Measurements from ENCODE around the gene CLNK.

CLNK gene, protein sequence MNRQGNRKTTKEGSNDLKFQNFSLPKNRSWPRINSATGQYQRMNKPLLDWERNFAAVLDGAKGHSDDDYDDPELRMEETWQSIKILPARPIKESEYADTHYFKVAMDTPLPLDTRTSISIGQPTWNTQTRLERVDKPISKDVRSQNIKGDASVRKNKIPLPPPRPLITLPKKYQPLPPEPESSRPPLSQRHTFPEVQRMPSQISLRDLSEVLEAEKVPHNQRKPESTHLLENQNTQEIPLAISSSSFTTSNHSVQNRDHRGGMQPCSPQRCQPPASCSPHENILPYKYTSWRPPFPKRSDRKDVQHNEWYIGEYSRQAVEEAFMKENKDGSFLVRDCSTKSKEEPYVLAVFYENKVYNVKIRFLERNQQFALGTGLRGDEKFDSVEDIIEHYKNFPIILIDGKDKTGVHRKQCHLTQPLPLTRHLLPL

DNA sequence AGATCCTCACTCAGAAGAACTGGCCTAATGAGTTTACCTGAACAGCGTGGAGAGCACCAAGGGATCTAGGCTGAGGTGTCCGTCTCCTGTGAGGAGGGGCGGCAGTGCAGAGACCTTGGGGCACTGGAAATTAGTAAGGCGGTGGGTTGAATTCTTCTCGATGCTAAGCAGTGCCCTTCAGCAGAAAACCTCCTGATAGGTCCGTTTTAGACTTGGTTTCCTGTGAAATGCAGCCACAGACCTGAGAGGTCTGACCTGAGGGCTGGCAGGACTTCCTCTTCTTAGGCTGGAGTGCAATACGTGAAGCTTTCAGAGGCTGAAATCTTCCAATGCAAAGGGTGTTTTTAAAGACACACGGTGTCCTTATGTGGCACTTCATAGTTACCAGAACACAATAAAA, at the start of gene CLNK:
Gene CLNK, minus strand, starts transcription at position 138 of the 400 bp plus-strand sequence. CDS start 16,899 bp downstream, outside the sequence.
- no peaks in the 10 kb centered on the region for H3K4me1 ChIP-seq (ENCODE audit: insufficient read depth, low read length)

DNA sequence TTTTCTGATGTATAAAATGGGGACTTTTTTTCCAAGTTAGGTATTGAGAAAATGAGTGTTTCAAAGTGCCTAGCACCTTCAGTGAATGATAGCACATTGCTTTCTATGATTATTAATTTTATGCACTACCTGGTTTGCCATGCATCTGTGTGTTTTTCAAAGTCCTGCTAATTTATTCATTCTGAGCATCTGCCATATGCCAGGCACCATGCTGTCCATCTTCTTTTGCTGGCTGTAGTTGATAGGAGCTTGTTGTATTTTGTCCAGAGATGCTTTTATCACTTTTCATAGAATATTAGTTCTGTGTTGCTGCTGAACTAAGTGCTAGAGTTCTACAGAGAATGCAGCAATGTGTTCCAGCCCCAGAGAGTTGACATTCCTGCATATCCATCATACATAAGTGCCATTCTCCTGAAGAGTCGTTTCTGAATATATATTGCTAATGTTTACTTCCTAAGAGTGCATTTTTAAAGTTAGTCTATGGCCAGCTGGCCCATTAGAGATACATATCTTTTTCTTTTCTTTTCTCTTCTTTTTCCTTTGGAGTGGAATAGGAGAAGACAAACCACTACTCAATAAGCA, 49.0 kb upstream of the CLNK start:
- no peaks in the 10 kb centered on the region for H3K36me3 ChIP-seq (ENCODE audit: insufficient read depth, low read length)
- no peaks in the 10 kb centered on the region for H3K27me3 ChIP-seq (ENCODE audit: insufficient read depth, low read length)
- H2AFZ ChIP-seq (ENCODE audit: low read depth, low read length), result no peak overlapping the region

More for the DNA sequence above, at the start of gene CLNK:
- Histone ChIP-seq H3K27me3 (ENCODE audit: insufficient read depth, low read length) (no peaks in the 10 kb centered on the region), H3K36me3 (ENCODE audit: insufficient read depth, low read length) (no peaks in the 10 kb centered on the region), H2AFZ (ENCODE audit: low read depth, low read length) (no peak within 1 kb of the TSS), H3K9me3 (ENCODE audit: low read length) (no peaks in the 10 kb centered on the region), H3K4me3 (ENCODE audit: low read length) (no peak within 1 kb of the TSS)

GRCh38 chr4:10732914-10733415, 48.4 kb upstream of the CLNK start:
- Histone ChIP-seq H2AFZ (ENCODE audit: low read depth, low read length) (no peak overlapping the region), H3K4me1 (ENCODE audit: insufficient read depth, low read length) (peaks cover 3% of the 10 kb centered on the region)

More for the DNA sequence above, 49.0 kb upstream of the CLNK start:
- no peaks in the 10 kb centered on the region for H3K9me3 ChIP-seq (ENCODE audit: low read length)
- H3K4me3 ChIP-seq (ENCODE audit: low read length), result no peak overlapping the region
- peaks cover 6% of the 10 kb centered on the region for H3K4me1 ChIP-seq (ENCODE audit: insufficient read depth, low read length)

GRCh38 chr4:10732235-10732913, 47.8 kb upstream of the CLNK start:
- peaks cover 2% of the 10 kb centered on the region for H3K4me1 ChIP-seq (ENCODE audit: insufficient read depth, low read length)
- H3K27me3 ChIP-seq (ENCODE audit: insufficient read depth, low read length), result no peaks in the 10 kb centered on the region
- no peak overlapping the region for H2AFZ ChIP-seq (ENCODE audit: low read depth, low read length)
- no peaks in the 10 kb centered on the region for H3K9me3 ChIP-seq (ENCODE audit: low read length)
- no peak overlapping the region for H3K4me3 ChIP-seq (ENCODE audit: low read length)
- no peaks in the 10 kb centered on the region for H3K36me3 ChIP-seq (ENCODE audit: insufficient read depth, low read length)

More at GRCh38 chr4:10732914-10733415, 48.4 kb upstream of the CLNK start:
- no peaks in the 10 kb centered on the region for H3K27me3 ChIP-seq (ENCODE audit: insufficient read depth, low read length)
- H3K36me3 ChIP-seq (ENCODE audit: insufficient read depth, low read length), result no peaks in the 10 kb centered on the region
- H3K9me3 ChIP-seq (ENCODE audit: low read length), result no peaks in the 10 kb centered on the region
- H3K4me3 ChIP-seq (ENCODE audit: low read length), result no peak overlapping the region

- Histone ChIP-seq H3K36me3 (ENCODE audit: insufficient read depth, low read length) (no peaks in the 10 kb centered on the region), H2AFZ (ENCODE audit: low read depth, low read length) (no peak overlapping the region), H3K27me3 (ENCODE audit: insufficient read depth, low read length) (no peaks in the 10 kb centered on the region), H3K4me3 (ENCODE audit: low read length) (no peak overlapping the region), H3K9me3 (ENCODE audit: low read length) (no peaks in the 10 kb centered on the region), H3K4me1 (ENCODE audit: insufficient read depth, low read length) (no peaks in the 10 kb centered on the region)
Observed at GRCh38 chr4:10731690-10732089, 47.1 kb upstream of the CLNK start.

- Histone ChIP-seq H3K4me3 (ENCODE audit: low read length) (no peak overlapping the region), H3K36me3 (ENCODE audit: insufficient read depth, low read length) (no peaks in the 10 kb centered on the region), H2AFZ (ENCODE audit: low read depth, low read length) (no peak overlapping the region), H3K27me3 (ENCODE audit: insufficient read depth, low read length) (no peaks in the 10 kb centered on the region), H3K4me1 (ENCODE audit: insufficient read depth, low read length) (no peaks in the 10 kb centered on the region), H3K9me3 (ENCODE audit: low read length) (no peaks in the 10 kb centered on the region)
Observed at GRCh38 chr4:10731162-10731561, 46.6 kb upstream of the CLNK start.

DNA sequence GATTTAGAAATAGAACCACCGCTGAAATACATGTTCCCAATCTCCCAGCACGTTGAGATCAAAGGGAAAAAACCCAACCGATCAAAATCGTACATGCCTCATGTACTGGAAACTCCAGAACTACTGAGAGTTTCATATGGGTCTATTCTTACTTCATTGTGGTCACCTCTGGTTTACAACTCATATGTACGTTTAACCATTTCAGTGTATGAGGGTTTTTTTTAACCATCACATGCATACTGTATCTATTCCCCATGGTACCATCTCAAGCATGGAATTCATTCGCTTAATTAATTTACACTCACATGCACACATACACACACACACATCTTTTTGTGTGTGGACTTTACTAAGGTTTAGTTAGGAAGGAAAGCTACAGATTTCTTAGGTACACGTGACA, 46.0 kb upstream of the CLNK start:
- no peaks in the 10 kb centered on the region for H3K27me3 ChIP-seq (ENCODE audit: insufficient read depth, low read length)
- no peaks in the 10 kb centered on the region for H3K4me1 ChIP-seq (ENCODE audit: insufficient read depth, low read length)
- no peak overlapping the region for H3K4me3 ChIP-seq (ENCODE audit: low read length)
- no peaks in the 10 kb centered on the region for H3K9me3 ChIP-seq (ENCODE audit: low read length)
- no peak overlapping the region for H2AFZ ChIP-seq (ENCODE audit: low read depth, low read length)
- H3K36me3 ChIP-seq (ENCODE audit: insufficient read depth, low read length), result no peaks in the 10 kb centered on the region

GRCh38 chr4:10730019-10730418, 45.5 kb upstream of the CLNK start:
- no peaks in the 10 kb centered on the region for H3K36me3 ChIP-seq (ENCODE audit: insufficient read depth, low read length)
- H3K4me3 ChIP-seq (ENCODE audit: low read length), result no peak overlapping the region
- H3K4me1 ChIP-seq (ENCODE audit: insufficient read depth, low read length), result no peaks in the 10 kb centered on the region
- H2AFZ ChIP-seq (ENCODE audit: low read depth, low read length), result no peak overlapping the region
- H3K27me3 ChIP-seq (ENCODE audit: insufficient read depth, low read length), result no peaks in the 10 kb centered on the region
- no peaks in the 10 kb centered on the region for H3K9me3 ChIP-seq (ENCODE audit: low read length)

DNA sequence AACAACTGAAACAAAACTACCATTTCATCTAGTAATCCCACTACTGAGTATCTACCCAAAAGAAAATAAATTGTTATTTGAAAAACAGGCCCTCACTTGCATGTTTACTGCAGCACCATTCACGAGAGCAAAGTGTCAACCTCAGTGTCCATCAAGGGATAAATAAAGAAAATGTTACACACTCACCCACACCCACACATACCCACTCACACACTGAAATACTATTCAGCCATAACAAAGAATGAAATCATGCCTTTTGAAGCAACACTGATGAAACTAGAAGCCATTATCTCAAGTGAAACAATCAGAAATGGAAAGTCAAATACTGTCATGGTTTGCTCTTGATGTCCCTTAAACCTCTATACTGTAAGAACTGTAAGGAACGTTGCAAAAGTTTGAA, 44.8 kb upstream of the CLNK start:
- Histone ChIP-seq H3K4me1 (ENCODE audit: insufficient read depth, low read length) (no peaks in the 10 kb centered on the region), H3K4me3 (ENCODE audit: low read length) (no peak overlapping the region), H2AFZ (ENCODE audit: low read depth, low read length) (no peak overlapping the region), H3K27me3 (ENCODE audit: insufficient read depth, low read length) (no peaks in the 10 kb centered on the region), H3K9me3 (ENCODE audit: low read length) (no peaks in the 10 kb centered on the region), H3K36me3 (ENCODE audit: insufficient read depth, low read length) (no peaks in the 10 kb centered on the region)

DNA sequence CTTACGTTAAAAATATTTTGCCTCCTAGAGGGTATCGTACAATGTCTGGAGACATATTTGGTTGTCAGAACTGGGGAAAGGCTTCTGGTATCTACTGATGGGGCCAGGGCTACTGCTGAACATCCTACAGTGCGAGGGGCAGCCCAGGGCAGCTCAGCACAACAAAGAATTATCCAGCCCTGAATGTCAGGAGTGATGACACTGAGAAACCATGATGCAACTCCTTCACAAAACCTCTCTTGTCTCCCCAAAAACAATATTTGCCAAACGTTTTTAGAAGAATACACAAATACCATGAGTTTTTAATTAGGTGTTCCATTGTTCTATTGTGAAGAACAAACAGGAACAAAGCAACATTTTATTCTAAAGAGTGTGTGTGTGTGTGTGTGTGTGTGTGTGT, 43.4 kb upstream of the CLNK start:
- Histone ChIP-seq H2AFZ (ENCODE audit: low read depth, low read length) (no peak overlapping the region), H3K4me3 (ENCODE audit: low read length) (no peak overlapping the region), H3K27me3 (ENCODE audit: insufficient read depth, low read length) (no peaks in the 10 kb centered on the region), H3K9me3 (ENCODE audit: low read length) (no peaks in the 10 kb centered on the region), H3K4me1 (ENCODE audit: insufficient read depth, low read length) (no peaks in the 10 kb centered on the region), H3K36me3 (ENCODE audit: insufficient read depth, low read length) (no peaks in the 10 kb centered on the region)

DNA sequence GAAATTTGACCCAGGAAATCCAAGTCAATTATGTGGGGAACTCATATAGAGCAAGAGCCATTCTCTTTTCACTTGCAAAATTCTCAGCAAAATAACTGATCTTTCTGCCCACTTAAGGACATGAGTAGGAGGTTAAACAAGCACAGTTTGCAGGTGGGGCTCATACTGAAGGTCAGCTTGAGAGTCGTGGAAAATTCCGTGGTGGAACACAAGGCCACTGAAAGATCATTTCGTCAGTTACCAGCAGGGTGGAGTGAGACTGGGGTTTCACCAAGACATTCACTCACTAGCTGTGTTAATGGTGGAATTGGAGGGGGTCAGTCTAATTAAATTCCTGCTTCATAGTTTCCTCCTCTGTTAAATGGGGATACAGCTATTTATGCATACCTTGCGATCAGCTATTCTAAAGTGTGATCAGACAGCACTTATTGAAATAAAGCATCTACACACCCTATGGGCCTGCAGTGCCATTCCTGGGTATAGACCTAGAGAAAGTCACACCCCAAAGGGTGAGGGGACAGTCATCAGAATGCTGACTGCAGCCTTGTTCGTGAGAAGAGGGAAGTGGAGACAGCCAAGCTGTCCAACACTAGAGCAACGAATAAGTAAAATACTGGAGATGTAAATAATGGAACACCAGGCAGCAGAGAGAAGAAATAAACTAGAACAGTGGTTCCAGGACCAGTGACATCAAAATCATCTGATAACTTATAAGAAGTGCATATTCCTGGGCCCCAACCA, 42.7 kb upstream of the CLNK start:
- no peaks in the 10 kb centered on the region for H3K4me1 ChIP-seq (ENCODE audit: insufficient read depth, low read length)
- no peaks in the 10 kb centered on the region for H3K27me3 ChIP-seq (ENCODE audit: insufficient read depth, low read length)
- no peak overlapping the region for H2AFZ ChIP-seq (ENCODE audit: low read depth, low read length)
- H3K4me3 ChIP-seq (ENCODE audit: low read length), result no peak overlapping the region
- H3K9me3 ChIP-seq (ENCODE audit: low read length), result no peaks in the 10 kb centered on the region
- H3K36me3 ChIP-seq (ENCODE audit: insufficient read depth, low read length), result no peaks in the 10 kb centered on the region

DNA sequence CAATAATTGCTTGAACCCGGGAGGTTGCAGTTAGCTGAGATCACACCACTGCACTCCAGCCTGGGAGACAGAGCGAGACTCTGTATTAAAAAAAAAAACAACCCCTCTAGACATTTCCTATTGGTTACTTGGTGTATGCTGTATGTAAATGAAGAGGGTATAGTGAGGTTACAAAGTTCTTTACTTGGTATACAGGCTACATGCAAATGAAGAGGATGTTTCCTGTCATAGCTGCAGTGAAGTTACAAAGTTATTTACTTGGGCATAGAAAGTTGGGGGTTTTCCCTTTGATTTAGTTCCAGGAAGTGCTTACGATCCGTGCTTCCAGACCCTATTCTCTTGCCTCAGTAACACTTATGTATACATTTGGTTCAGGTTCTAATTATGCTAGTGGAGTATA, 38.4 kb upstream of the CLNK start:
- no peak overlapping the region for H2AFZ ChIP-seq (ENCODE audit: low read depth, low read length)
- no peaks in the 10 kb centered on the region for H3K4me1 ChIP-seq (ENCODE audit: insufficient read depth, low read length)

More for the DNA sequence above, 38.4 kb upstream of the CLNK start:
- Histone ChIP-seq H3K27me3 (ENCODE audit: insufficient read depth, low read length) (no peaks in the 10 kb centered on the region), H3K4me3 (ENCODE audit: low read length) (no peak overlapping the region), H3K36me3 (ENCODE audit: insufficient read depth, low read length) (no peaks in the 10 kb centered on the region), H3K9me3 (ENCODE audit: low read length) (no peaks in the 10 kb centered on the region)
